HG03196 (cell line): Measurements from ENCODE around the gene MIEN1.
"Not testable (repeated sequence)": the region's sequence is repeated elsewhere in the genome, so short reads cannot be mapped to it uniquely, and the experiment has no call there.

ENCODE experiments used
- ATAC-seq: cut with Tn5 transposase; IDR thresholded peaks from one replicate; pipeline ENCODE4 v1.9.1; 2021; ENCODE audit not compliant: unreplicated experiment

Gene MIEN1

GRCh38 chr17:39742126-39742855 lies 12.0 kb upstream of the MIEN1 start:
- ATAC-seq: no peak

DNA sequence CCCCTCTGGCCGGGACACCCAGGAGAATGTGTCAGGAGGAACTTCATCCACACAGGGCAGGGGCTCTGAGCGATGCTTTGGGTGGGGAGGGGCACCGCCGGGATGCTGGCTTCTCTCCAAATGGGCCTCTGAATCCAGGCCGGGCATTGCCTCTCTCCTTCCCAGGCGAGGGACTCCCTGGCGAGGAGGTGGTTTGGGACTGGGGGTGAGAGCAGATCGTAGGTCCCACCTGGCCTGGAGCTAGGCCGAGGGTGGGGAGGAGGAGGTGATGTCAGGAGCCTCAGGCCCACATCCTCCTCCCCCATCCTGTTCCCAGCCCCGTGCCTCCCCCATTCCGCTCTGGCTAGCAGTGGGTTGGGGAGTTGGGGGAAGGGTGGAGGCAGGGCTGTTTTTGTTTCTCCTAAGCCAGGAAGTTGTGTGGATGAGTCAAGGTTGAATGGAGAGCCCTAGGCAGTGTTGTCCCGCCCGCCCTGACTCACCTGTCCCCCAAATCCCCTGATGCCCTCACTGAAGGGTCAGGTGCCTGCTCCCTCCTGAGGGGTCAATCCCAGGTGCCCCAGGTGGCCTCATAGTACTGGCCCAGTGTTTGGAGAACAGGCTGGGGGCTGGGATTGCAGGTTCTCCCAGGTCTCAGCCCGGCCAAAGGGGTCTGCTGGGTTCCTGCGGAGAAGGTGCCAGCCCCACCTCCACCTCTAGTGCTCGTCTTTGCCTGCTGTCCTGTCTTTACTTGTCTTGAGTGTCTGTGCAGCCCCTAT lies 10.2 kb upstream of the MIEN1 start:
- no peak for ATAC-seq

GRCh38 chr17:39739885-39740356 lies 9.6 kb upstream of the MIEN1 start:
- ATAC-seq: no peak

DNA sequence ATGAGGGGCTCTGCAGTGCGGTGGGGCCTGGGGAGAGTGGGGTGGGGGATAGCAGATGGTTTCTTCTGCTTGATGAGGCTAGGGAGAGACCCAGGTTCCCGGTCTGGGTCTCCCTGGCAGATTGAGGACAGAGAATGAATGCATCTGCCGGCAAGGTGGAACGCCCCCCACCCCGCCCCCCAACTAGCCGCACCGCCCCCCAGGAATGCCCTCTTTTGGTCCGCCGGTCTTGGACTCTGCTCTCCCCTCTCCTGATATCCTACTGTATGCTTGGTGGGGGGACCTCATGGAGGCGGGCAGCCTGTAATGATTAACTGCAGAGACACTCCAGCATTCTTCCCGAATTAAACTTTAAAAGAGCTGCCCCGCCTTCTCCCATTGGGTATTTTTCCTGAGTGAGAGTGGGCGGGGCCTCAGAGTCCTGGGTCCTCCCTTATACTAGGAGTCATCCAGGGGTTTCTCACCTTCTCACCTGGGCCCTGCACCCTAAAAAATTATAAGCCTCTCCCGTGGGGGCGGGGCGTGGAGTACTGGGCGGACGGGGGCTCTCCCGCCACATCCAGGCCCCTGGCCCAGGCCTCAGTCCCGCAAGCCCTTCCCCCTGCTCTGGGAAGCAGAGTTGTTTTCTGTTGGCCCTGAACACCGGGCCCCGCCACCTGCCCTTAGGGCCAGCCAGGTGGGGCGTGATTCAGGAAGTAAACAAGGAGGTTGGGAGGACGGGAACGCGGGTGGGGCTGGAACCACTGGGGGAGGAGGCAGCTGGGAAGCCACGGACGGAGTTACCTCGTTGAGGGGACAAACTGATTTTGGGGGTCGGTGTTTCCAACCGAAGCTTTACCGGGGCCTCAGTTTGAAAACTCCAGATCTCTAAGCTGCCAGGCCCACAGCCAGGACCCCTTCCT lies 8.9 kb upstream of the MIEN1 start:
- no peak for ATAC-seq

GRCh38 chr17:39738568-39738901 lies 8.2 kb upstream of the MIEN1 start:
- ATAC-seq: no peak

DNA sequence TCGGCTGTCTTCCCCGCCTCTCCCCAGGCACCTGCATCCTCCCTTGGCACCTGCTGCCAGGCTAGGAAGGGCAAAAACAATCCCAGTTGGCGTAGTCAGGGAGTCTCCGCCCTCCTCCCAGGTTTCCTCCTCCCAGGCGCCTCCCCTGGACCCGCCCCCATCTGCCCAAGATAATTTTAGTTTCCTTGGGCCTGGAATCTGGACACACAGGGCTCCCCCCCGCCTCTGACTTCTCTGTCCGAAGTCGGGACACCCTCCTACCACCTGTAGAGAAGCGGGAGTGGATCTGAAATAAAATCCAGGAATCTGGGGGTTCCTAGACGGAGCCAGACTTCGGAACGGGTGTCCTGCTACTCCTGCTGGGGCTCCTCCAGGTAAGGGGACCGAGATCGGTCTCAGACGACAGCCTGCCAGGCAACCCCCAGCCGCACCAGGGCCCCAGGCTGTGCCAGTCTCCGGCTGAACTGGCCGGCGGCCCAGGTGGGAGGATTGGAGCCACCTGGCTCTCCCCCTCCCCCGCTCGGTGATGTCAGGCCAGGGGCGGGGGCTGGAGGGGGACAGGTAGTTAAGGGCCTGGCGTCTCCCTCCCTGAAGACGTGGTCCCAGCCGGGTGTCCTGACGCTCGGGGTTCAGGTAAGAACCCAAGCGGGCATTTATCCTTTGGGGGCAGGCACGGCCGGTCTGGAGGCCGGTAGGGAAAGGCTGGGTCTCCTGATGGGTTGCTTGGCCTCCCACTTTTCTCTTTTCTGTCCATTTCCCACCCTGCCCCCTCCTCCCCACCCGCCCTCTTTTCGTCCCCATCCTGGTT lies 7.6 kb upstream of the MIEN1 start, which contains the start of gene GRB7:
GRB7 (plus strand) TSS at position 179 of the 808 bp plus-strand sequence. CDS start 4,364 bp downstream, outside the sequence.
- no peak for ATAC-seq

DNA sequence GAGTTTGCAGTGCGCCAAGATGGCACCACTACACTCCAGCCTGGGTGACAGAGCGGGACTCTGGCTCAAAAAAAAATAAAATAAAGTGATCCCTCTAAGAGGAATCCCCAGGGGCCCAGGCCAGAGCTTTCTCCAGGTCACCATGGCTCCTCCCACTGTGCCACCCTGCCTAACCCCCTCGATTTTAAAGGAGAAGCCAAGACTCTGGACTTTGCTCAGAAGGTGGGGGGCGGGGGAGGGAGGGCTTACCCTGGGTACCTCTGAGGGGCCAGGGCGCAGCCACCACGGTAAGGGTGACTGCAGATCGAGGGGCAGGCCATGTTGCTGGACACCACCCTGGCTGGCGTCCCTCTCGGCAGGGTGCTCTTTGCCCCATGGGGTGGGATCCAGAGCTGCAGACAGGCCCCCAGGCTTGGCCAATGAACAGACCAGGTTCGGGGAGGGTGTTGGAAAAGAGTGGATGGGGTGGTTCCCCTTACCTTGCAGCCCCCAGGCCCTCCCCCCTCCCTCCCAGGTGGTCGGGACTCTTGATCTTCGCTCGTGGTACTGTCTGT lies 7.0 kb upstream of the MIEN1 start:
- no peak for ATAC-seq

DNA sequence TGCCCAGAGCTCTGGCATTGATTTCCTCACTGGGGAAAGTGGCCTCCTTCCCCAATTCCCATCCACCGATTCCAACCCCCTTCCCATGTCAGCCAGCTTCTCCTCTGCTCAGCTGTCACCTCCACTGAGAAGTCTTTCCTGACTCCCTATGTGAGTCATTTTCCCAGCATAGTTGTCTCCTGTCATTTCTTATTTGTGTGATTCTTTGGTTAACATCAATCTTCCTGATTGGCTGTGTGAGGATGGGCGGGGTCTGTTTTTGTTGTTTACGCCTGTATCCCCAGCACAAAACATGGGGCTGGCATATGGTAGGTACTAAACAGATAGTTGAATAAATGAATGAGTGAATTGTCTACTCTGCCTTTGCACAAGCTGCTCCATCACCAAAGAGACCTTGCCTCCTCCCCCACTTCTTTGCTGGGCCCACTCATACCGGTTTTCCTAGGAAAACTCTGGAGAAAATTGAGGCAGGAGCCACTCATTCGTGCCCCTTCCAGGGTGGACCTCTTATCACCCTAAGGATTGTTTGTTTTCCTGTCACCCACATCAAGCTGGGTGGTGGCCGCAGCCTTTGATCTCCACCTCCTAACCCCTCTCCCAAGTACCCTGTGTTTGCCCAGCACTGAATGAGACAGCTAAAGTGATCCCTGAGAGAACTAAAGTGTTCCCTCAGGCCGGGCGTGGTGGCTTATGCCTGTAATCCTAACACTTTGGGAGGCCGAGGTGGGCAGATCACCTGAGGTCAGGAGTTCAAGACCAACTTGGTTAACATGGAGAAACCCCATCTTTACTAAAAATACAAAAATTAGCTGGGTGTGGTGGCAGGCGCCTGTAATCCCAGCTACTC lies 6.2 kb upstream of the MIEN1 start:
- ATAC-seq: no peak

- no peak for ATAC-seq
These were observed 5.5 kb upstream of the MIEN1 start for GRCh38 chr17:39735882-39736281.

DNA sequence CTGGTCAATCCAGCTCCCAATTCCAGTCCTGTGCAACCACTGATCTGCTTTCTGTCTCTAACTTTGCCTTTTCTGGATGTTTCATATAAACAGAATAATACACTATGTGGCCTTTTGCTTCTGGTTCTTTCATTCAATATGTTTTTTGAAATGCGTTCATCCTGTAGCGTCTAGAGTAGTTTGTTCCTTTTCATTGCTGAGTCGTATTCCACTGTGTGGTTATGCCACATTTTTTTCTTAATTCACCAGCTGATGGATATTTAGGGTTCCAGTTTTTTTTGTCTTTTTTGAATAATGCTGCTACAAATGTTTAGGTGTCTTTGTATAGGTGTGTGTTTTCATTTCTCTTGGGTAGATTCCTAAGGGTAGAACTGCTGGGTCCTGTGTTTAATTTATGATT lies 2.3 kb upstream of the MIEN1 start:
- no peak for ATAC-seq

DNA sequence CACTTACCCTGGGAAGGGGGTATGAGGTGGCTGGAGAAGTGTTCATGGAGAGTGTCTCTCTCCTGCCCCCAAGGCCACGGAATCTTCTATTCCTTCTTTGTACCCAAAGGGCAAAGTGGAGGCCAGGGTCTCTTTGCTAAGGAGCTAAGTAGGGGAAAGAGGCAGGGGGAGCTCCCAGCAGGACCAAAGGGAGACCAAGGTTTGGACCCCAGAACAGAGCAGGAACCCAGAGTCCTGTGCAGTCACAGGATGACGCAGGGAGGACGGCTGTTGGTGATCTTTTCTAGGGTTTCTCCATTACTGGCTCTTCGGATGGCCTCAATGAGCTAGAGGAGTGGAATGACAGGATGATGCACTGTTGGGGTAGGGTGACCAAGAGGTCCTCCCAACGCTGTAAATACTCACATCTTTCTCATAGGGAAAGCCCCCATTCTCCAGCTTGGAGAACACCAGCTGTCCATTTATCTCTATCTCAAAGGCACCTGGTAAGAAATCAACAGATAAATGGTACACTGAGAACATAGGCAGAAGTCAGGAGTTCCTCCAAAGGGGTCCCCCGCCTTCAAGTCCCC lies 966 bp downstream of the MIEN1 start:
- no peak for ATAC-seq

GRCh38 chr17:39727556-39727955 lies 2.8 kb downstream of the MIEN1 start:
- ATAC-seq: no peak

- ATAC-seq: no peak
These were observed 3.7 kb downstream of the MIEN1 start for GRCh38 chr17:39726617-39727016.

GRCh38 chr17:39725923-39726322 lies 4.4 kb downstream of the MIEN1 start:
- not testable (repeated sequence) for ATAC-seq

- ATAC-seq: no peak
These were observed 5.6 kb downstream of the MIEN1 start for GRCh38 chr17:39724731-39725130.

DNA sequence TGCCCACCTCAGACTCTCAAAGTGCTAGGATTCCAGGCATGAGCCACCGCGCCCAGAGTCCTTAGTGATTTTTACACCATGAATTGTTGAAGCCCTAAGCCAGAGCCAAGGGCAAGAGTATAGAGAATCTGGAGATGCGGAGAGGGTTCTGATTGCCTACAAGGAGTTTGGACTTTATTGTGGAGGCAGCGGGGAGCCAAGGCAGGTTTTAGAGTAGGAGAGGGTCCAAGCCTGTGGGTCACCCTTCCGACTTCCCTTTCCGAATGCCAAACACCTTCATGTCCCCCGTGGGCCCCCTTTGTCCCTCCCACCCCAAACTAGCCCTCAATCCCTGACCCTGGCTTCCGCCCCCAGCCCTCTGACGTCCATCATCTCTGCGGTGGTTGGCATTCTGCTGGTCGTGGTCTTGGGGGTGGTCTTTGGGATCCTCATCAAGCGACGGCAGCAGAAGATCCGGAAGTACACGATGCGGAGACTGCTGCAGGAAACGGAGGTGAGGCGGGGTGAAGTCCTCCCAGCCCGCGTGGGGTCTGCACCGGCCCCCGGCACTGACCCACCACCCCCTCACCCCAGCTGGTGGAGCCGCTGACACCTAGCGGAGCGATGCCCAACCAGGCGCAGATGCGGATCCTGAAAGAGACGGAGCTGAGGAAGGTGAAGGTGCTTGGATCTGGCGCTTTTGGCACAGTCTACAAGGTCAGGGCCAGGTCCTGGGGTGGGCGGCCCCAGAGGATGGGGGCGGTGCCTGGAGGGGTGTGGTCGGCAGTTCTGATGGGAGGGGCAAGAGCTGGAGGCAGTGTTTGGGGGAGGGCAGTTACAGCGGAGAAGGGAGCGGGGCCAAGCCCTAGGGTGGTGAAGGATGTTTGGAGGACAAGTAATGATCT lies 7.1 kb downstream of the MIEN1 start:
- no peak for ATAC-seq

DNA sequence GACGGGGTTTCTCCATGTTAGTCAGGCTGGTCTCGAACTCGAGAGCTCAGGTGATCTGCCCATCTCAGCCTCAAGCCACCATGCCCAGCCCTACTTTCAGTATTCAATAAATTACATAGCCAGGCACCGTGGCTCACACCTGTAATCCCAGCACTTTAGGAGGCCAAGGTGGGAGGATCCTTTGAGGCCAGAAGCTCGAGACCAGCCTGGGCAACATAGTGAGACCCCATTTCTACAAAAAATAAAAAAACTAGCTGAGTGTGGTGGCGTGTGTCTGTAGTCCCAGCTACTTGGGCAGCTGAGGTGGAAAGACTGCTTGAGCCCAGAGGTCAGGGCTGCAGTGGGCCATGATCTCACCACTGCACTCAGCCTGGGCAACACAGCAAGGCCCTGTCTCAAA lies 8.2 kb downstream of the MIEN1 start:
- no peak for ATAC-seq
